ENCODE data around the gene THRA.

THRA gene

GRCh38 chr17:40062329-40063186 lies at the start of gene THRA:
Gene THRA, plus strand, starts transcription at chr17:40062965. Its CDS starts 11,524 bp downstream, at chr17:40074489.
- TF ChIP-seq CTCF (IDR thresholded peaks at IDR 0.05; ENCODE audit: insufficient read depth, low read depth, low read length, missing control alignments) = peak; percentile 15
- DNase-seq (ENCODE audit: low read depth) = peak; percentile 56
- H3K4me3 ChIP-seq (ENCODE audit: low read depth, low read length) = peak within 1 kb of the TSS; percentile 59

GRCh38 chr17:40014375-40014980 lies 48.3 kb upstream of the THRA start:
- peak; percentile 42 for DNase-seq (ENCODE audit: low read depth)
- H3K4me3 ChIP-seq (ENCODE audit: low read depth, low read length) = no peak overlapping the region
- no peak for TF ChIP-seq CTCF (IDR thresholded peaks at IDR 0.05; ENCODE audit: insufficient read depth, low read depth, low read length, missing control alignments)

- peak within 1 kb of the TSS; percentile 10 for H3K4me3 ChIP-seq (ENCODE audit: low read depth, low read length)
- TF ChIP-seq CTCF (IDR thresholded peaks at IDR 0.05; ENCODE audit: insufficient read depth, low read depth, low read length, missing control alignments) = no peak
- DNase-seq (ENCODE audit: low read depth) = no peak
These were observed 47.5 kb upstream of the THRA start, which contains the start of gene CSF3 for GRCh38 chr17:40015005-40015997. Gene CSF3, plus strand, starts transcription at chr17:40015440. Its CDS starts 35 bp downstream, at chr17:40015475.

- H3K4me3 ChIP-seq (ENCODE audit: low read depth, low read length) = no peak overlapping the region
- TF ChIP-seq CTCF (IDR thresholded peaks at IDR 0.05; ENCODE audit: insufficient read depth, low read depth, low read length, missing control alignments) = no peak
- DNase-seq (ENCODE audit: low read depth) = no peak
These were observed 46.5 kb upstream of the THRA start for GRCh38 chr17:40015998-40016985.

- DNase-seq (ENCODE audit: low read depth) = no peak
- no peak for TF ChIP-seq CTCF (IDR thresholded peaks at IDR 0.05; ENCODE audit: insufficient read depth, low read depth, low read length, missing control alignments)
- no peak overlapping the region for H3K4me3 ChIP-seq (ENCODE audit: low read depth, low read length)
These were observed 45.2 kb upstream of the THRA start for GRCh38 chr17:40017422-40018080.
